Testis (tissue), 3 donors: ENCODE measurements around the gene ZNF804B. TPM values are rescaled to one million over a fixed set of nuclear protein-coding genes. Genes with fewer than 3 reads are reported as not detected.

Experiments
- DNase-seq: peaks from one replicate; pipeline ENCODE4 v3.0.0-alpha.2; 2019
- H3K27ac ChIP-seq, 2 donors: fragments of 200-600 bp; sonication (generic); one replicate each; pipeline ENCODE4 v1.5.1; 2019
- H3K27me3 ChIP-seq: fragments of 200-600 bp; sonication (generic); one replicate; pipeline ENCODE4 v1.5.1; 2019
- H3K36me3 ChIP-seq: fragments of 200-600 bp; sonication (generic); one replicate; pipeline ENCODE4 v1.5.1; 2017; ENCODE audit warnings: low read depth; ENCODE audit errors: missing control alignments
- H3K4me1 ChIP-seq: fragments of 200-600 bp; sonication (generic); one replicate; pipeline ENCODE4 v1.5.1; 2019
- H3K4me3 ChIP-seq, 2 donors: fragments of 200-600 bp; sonication (generic); one replicate each; pipeline ENCODE4 v1.5.1; 2017 to 2019
- H3K9me3 ChIP-seq: fragments of 200-600 bp; sonication (generic); one replicate; pipeline ENCODE4 v1.5.1; 2017
- CTCF ChIP-seq, 3 experiments: fragments of 450-650 bp in 2 of 3; fragments of 200-600 bp in 1 of 3; sonication (generic) in 1 of 3; IDR thresholded peaks; one replicate each; pipeline ENCODE4 v1.5.1; 2016 to 2019; ENCODE audit warnings: antibody characterized with exemption in 3 of 3, mild to moderate bottlenecking in 2 of 3, moderate library complexity in 1 of 3
- POLR2A ChIP-seq: fragments of 450-650 bp; IDR thresholded peaks from one replicate; pipeline ENCODE4 v1.6.1; 2017; ENCODE audit warnings: antibody characterized with exemption, mild to moderate bottlenecking, moderate library complexity
- WGBS, 2 donors: methylation state at CpG; one replicate each; pipeline ENCODE4 v1.1.5; 2018; 5-methylcytosine and 5-hydroxymethylcytosine counted together
- intact Hi-C: fragments of 100-400 bp; cut with DNase I; formaldehyde crosslinking; loops from one replicate; pipeline ENCODE4 v1.15.1; 2023; ENCODE audit warnings: low total_unique reads
- polyA plus RNA-seq: library from polyadenylated mRNA; stranded (reverse); fragments of 350-450 nt; fragmentation: Illumina TruSeq; extraction: RNeasy Lipid Tissue Mini Kit (QIAGEN cat#74804); gene quantifications from one replicate; pipeline ENCODE4 v1.2.3, GENCODE V29; 2014; ENCODE audit warnings: low read depth, low replicate concordance; ENCODE audit not compliant: insufficient read depth
- total RNA-seq, 2 donors: library from RNA; depleted of rRNA; stranded (reverse); fragments of >200 nt; gene quantifications; one replicate each; pipeline ENCODE4 v1.2.3, GENCODE V29; 2016

The ZNF804B gene
- total and polyA plus RNA-seq, 3 donors from 2014 or later, result 0.39 to 0.43 TPM; not detected in 1

GRCh38 chr7:88915615-88916014 is 156.1 kb downstream of the ZNF804B start:
- Histone ChIP-seq H3K4me1 (no peaks in the 10 kb centered on the region), H3K36me3 (no peaks in the 10 kb centered on the region), H3K4me3 (no peak overlapping the region), H3K27ac (no peak overlapping the region), H3K9me3 (no peaks in the 10 kb centered on the region), H3K27me3 (no peaks in the 10 kb centered on the region)
- TF ChIP-seq POLR2A (no peak), CTCF (IDR thresholded peaks at IDR 0.05) (no peak)
- intact Hi-C loops, result no loop called here
- DNase-seq, result no peak

- TF ChIP-seq POLR2A (no peak), CTCF (IDR thresholded peaks at IDR 0.05) (no peak)
- WGBS, 2 donors, result 51 to 57% methylated on average over 4 of the region's 4 CpGs
- Histone ChIP-seq H3K4me3 (no peak overlapping the region), H3K36me3 (no peaks in the 10 kb centered on the region), H3K9me3 (no peaks in the 10 kb centered on the region), H3K4me1 (no peaks in the 10 kb centered on the region), H3K27me3 (no peaks in the 10 kb centered on the region), H3K27ac (no peak overlapping the region)
- no peak for DNase-seq
- intact Hi-C loops, result no loop called here
Observed at GRCh38 chr7:88919478-88920131, 160.1 kb downstream of the ZNF804B start.

- TF ChIP-seq CTCF (IDR thresholded peaks at IDR 0.05) (no peak), POLR2A (no peak)
- intact Hi-C loops, result no loop called here
- H3K4me1 ChIP-seq, result no peaks in the 10 kb centered on the region
- no peaks in the 10 kb centered on the region for H3K36me3 ChIP-seq
- H3K27ac ChIP-seq, result no peak overlapping the region
- WGBS, 2 donors, result 85 to 86% methylated on average over 2 of the region's 2 CpGs
- no peak for DNase-seq
- H3K27me3 ChIP-seq, result no peaks in the 10 kb centered on the region
- H3K4me3 ChIP-seq, result no peak overlapping the region
- no peaks in the 10 kb centered on the region for H3K9me3 ChIP-seq
Observed at GRCh38 chr7:88922944-88923343, 163.4 kb downstream of the ZNF804B start.

- no peak overlapping the region for H3K27ac ChIP-seq
- H3K9me3 ChIP-seq, result no peaks in the 10 kb centered on the region
- no peak for DNase-seq
- no peak for TF ChIP-seq CTCF (IDR thresholded peaks at IDR 0.05)
- no peak for TF ChIP-seq POLR2A
- intact Hi-C loops, result no loop called here
- no peaks in the 10 kb centered on the region for H3K27me3 ChIP-seq
- H3K36me3 ChIP-seq, result no peaks in the 10 kb centered on the region
- H3K4me3 ChIP-seq, result no peak overlapping the region
- H3K4me1 ChIP-seq, result no peaks in the 10 kb centered on the region
Observed at GRCh38 chr7:88928276-88928675, 168.8 kb downstream of the ZNF804B start.

- Histone ChIP-seq H3K4me3 (no peak overlapping the region), H3K36me3 (no peaks in the 10 kb centered on the region), H3K9me3 (no peaks in the 10 kb centered on the region), H3K27ac (no peak overlapping the region), H3K27me3 (no peaks in the 10 kb centered on the region), H3K4me1 (no peaks in the 10 kb centered on the region)
- TF ChIP-seq POLR2A, result no peak
- TF ChIP-seq CTCF (IDR thresholded peaks at IDR 0.05), result no peak
- intact Hi-C loops, result no loop called here
- no peak for DNase-seq
- 88 to 91% methylated on average over 3 of the region's 3 CpGs for WGBS, 2 donors
Observed at GRCh38 chr7:88929719-88930118, 170.2 kb downstream of the ZNF804B start.
